Putamen (tissue), 1 donor: ENCODE measurements around the gene TRAPPC4.

Source experiments
- DNase-seq: peaks from one replicate; pipeline ENCODE4 v3.0.0-alpha.2; 2016; ENCODE audit warnings: low spot score

Gene TRAPPC4

DNA sequence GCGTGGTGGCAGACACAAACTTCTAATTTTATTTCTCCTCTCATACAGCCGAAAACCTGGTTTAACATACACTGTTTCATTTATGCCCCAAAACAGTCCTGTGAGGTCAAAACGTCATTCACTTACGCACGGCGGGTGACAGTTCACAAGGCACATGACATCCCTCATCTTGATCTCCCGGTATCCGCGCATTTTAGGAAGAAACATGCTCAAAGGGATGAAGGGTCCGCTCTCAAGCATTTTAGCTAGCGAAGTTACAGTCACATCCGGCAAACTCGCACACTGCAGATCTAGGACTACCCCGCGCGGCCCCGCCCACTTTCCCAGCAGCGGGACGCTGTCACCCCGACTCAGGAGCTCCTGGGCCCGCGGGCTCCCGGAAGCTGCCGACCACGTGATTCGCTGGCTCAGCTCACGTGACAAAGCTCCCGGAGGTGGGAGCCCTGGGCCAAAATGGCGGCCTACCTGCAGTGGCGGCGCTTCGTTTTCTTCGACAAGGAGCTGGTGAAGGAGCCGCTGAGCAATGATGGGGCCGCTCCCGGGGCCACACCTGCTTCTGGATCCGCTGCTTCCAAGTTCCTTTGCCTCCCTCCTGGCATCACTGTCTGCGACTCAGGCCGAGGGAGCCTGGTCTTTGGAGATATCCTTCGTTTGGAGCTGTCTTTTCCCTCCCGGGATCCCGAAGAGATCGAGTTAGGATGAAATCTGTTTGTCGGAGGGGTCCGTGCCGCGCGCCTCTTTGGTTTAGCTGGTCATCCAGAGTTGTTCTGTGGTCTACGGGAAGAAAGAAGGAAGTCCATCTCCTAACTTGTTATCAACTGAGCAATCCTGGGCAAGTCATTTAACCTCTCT, 49.0 kb downstream of the TRAPPC4 start, which contains the start of gene VPS11:
VPS11 (plus strand) TSS at position 448 of the 852 bp plus-strand sequence; CDS start at position 454, 6 bp downstream.
- peak; percentile 96 for DNase-seq
